Measurements from ENCODE around the gene GOLGA8M.
"Not testable (repeated sequence)": the region's sequence is repeated elsewhere in the genome, so short reads cannot be mapped to it uniquely, and the experiment has no call there.

DNA sequence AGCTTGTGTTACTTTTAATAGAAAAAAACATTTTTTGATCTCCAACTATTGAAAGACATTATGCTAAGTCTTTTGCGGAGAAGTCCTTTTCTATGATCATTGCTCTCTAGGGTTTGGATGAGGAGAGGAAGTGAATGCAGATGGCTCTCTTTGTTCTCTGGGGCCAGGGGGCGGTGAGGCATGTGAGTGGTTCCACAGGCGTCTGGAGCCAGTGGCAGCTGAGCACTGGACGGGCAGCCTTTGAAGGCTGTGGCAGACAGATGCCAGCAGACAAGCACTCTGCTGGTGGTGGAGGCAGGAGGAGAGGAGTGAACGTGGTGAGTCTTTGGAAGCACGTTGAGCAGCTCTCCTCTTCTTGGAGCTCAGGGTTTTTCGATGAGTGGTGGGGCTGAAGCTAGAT, 51.5 kb downstream of the GOLGA8M start:
- TF ChIP-seq, protein P1, sequence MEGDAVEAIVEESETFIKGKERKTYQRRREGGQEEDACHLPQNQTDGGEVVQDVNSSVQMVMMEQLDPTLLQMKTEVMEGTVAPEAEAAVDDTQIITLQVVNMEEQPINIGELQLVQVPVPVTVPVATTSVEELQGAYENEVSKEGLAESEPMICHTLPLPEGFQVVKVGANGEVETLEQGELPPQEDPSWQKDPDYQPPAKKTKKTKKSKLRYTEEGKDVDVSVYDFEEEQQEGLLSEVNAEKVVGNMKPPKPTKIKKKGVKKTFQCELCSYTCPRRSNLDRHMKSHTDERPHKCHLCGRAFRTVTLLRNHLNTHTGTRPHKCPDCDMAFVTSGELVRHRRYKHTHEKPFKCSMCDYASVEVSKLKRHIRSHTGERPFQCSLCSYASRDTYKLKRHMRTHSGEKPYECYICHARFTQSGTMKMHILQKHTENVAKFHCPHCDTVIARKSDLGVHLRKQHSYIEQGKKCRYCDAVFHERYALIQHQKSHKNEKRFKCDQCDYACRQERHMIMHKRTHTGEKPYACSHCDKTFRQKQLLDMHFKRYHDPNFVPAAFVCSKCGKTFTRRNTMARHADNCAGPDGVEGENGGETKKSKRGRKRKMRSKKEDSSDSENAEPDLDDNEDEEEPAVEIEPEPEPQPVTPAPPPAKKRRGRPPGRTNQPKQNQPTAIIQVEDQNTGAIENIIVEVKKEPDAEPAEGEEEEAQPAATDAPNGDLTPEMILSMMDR (IDR thresholded peaks at IDR 0.05), result not testable (repeated sequence)
- not testable (repeated sequence) for TF ChIP-seq POLR2A (IDR thresholded peaks at IDR 0.05)

All from uterus (tissue), 2 donors.